GM21526 (cell line): ENCODE data around the gene MAP2.

ENCODE experiments used
- ATAC-seq: cut with Tn5 transposase; IDR thresholded peaks from one replicate; pipeline ENCODE4 v1.9.1; 2021; ENCODE audit warnings: moderate library complexity; ENCODE audit not compliant: unreplicated experiment, low FRiP score

The MAP2 gene

DNA sequence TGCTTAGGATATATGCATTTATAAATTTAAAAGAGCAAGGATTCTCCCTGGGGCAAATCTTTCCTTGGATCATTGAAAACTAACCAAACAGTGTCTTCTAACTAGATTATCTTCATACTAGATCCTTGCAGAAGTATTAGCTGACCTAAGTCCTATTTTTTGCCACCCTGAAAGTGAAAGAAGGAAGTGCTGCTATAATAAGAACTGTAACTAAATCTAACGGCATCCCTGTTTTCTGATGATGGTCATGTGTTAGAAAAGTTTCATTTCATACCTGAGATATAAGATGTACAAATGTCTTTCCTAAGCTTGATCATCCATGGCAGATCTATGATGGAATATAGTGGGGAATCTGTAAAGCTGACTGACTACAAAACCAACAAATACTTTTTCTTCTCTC, 102.7 kb downstream of the MAP2 start:
- ATAC-seq: peak; percentile 36

- no peak for ATAC-seq
These were observed 105.7 kb downstream of the MAP2 start for GRCh38 chr2:209529579-209529978.

DNA sequence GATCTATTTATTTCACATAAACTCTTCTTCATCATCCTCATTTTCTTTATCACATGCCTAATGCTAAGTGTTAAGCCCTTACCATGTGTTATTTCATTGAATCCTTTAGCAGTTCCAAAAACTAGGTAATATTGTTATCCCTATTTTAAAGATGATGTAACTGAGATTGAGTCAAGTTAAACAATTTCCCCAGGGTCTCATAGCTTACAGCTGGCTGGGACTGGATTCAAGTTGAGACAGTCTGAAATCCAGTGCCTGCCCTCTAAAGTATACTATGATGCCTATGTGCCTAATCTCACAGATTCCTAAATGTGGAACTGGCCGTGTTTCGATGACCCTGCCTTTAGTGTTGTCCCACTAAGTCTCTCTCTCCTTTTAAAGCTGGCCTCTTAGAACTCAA, 108.5 kb downstream of the MAP2 start:
- ATAC-seq: no peak

GRCh38 chr2:209533391-209533790, 109.5 kb downstream of the MAP2 start:
- no peak for ATAC-seq

DNA sequence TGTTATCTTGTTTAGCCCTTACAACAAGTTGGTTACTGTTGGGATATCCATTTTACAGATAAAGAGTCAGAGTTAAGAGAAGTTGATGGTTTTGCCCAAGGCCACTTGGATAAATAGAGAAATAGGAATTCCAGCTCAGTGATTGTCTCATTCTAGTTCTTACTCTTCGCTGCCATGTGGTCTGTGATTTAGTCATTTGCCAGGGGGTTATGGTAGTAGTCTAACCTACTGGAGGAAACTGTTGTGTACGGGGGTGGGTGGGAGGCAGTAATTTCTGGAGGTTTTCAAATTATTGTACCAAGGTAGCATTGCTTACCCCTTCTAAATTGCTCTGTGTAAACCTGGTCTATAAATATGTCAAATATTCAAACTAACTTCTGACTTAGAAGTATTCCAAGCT, 110.4 kb downstream of the MAP2 start:
- ATAC-seq: no peak

- no peak for ATAC-seq
These were observed 112.5 kb downstream of the MAP2 start for GRCh38 chr2:209536363-209536762.

- ATAC-seq: no peak
These were observed 123.9 kb downstream of the MAP2 start for GRCh38 chr2:209547726-209548125.

GRCh38 chr2:209549589-209549988, 125.7 kb downstream of the MAP2 start:
- ATAC-seq: no peak

DNA sequence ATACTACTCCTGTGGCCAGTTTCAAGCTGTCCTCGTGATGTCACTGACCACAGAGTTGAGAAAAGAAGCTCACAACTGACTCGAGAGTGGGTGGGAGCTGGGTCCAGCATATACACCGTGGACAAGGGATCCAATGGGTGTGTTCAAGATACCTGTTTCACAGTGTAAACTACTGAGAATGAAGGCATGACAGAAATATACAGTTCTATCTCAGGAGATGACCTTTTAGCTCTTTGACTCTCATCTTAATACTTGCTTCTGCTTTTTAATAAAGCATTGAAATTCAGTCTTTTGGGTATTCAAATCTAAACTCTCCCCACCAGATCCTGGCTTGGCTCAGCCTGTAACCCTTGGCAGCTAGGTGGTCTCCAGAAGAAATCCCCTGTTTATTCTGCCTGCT, 130.1 kb downstream of the MAP2 start:
- no peak for ATAC-seq

DNA sequence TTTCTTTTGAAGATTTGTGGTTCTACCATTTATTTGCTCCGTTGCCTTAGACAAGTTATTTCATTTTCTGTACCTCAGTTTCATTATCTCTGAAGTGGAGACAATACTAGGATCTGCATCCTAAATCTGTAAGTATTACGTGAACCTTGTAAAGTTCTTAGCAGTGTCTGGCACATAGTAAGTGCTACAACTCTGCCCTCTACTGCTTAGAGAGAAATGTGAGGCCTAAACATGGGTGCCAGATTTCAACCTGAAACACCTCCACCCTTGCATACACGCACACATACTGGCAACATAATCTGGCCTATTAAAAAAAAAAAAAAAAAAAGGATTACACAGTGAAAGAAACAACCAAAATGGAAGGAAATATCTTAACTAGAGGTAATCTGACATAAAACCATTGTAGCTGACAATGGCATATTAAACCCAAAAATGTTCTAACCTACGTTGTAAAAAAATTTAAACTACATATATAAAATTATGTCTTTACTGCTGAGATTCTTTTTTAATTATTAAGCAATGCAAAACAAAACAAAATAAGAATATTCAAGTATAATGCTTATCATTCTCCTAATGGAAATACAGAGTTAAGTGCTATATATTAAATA, 132.6 kb downstream of the MAP2 start:
- no peak for ATAC-seq

GRCh38 chr2:209560911-209561310, 137.1 kb downstream of the MAP2 start:
- no peak for ATAC-seq

GRCh38 chr2:209563453-209563852, 139.6 kb downstream of the MAP2 start:
- ATAC-seq: no peak

DNA sequence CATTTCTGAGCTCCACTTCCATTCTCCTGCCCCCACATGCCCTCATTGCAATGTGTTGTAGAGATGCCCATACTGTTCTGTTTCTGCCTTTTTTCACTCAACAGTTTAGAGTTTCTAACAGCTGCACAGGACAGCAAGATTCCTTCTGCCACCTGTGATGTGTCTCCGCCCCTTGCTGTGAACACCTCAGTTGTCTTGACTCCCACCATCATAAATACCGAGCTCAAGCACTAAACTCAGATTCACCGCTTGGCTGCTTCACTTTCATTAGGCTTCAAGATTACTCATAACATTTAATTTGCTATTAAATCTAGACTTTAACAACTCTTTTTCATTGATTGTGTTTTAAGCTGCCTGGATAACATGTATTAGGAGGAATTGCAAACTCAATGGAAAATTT, 141.0 kb downstream of the MAP2 start:
- ATAC-seq: no peak

DNA sequence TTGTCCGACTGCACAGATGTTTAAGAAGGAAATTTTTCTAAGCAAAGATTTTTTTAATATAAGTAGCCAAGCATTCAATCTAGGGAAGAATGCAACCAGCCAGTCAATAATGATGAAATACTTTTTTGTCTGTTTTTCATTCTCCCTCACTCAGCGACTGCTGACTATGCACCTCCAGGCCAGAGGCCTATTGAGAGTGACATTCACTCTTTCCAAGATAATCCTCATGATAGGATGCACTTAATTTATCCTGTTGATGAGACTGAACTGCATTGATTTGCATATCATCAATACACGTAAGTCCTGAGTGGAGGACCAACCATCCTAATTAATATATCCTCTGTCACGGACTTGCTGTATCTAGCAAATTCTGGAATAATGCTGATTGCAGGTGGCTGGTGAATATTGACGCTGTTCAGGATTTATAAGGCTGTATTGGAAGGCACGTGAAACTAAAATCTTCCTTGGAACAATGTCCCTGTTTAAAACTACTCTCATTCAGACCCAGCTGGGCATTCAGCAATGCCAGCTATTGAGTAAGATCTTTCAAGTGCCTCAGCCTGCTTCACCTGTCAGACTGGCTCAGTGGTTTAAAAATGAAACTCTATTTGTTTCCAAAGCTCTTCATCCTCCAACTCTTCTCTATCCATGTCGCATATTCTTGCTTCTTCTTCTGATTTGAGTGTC, 142.2 kb downstream of the MAP2 start:
- ATAC-seq: no peak

DNA sequence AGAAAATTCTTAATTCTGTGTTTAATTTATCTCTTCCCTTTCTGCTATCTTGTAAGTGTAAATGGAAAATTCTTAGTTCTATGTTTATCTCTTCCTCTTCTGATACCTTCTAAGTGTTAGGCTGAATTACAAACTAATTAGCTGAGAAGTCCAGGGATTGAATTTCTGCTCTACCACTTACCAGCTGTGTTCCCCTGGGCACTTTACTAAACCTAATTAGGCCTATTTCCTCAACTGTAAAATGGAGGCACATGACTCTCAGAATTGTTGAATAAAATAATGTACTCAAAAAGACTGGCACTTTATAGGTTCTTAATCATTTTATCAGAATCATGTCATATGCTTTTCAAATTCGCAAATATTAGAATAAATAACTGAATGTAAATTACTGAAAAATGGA, 146.3 kb downstream of the MAP2 start:
- no peak for ATAC-seq

DNA sequence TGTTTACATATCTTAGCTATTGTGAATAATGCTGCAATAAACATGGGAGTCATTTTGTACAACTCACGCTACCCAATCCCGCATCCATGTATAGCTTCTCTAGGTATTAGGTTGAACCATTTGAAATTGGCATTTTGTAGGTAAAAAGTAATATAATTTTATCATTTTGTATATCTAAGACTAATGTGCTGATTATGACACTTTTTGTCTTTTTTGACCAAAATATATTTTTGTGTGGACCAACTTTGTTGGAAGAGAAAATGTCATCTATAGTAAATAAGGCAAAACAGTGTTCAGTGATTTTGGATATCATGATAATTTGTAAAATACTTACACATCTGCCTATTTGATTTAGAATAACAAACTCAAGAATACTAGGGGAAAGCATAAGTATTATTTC, 150.7 kb downstream of the MAP2 start:
- no peak for ATAC-seq

DNA sequence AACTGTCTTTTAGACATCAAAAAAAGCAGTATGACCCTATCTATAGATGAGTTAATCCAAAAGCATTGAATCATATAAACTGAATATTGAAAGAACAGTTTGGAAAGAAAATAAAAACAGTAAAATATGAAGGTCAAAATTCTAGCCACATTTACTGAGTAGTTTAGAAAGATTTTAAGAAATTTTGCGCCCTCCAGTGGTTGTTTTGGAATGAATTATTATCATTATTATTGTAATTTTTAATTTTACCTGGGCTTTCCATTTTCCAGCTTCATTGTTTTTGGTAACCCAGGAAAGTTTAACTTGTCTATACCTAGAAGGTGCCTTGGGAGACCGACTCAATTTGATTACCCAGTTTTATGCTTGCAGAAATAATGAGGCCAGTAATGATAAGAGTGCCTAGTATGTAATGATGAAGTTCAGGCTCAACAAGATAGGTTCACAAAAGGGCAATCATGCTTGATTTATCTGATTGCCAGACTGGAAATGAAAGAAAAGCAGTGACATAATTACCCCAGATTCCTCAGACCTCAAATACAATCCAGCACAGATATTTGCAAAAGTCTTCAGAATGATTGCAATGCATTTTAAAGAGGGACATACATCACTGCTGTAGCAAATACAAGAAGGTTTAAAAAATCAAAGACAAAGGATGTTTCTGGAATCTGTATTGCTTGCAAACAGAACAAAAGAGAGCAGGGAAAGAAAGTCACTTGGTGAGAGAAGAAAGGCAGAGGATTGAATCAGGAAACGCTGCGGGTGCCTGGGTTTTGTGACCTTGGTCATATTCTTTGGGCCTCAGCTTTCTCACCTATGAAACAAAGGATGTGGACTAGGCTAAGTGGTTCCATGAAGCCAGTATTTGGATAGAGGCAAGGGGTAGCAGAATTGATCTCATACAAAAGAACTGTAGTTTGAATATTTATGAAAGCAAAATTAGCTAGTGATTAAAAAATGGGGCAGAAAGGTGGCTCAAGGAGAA, 153.8 kb downstream of the MAP2 start:
- no peak for ATAC-seq

- no peak for ATAC-seq
These were observed 154.7 kb downstream of the MAP2 start for GRCh38 chr2:209578394-209579001.

- no peak for ATAC-seq
These were observed 155.4 kb downstream of the MAP2 start for GRCh38 chr2:209579230-209579749.

GRCh38 chr2:209581040-209581439, 157.2 kb downstream of the MAP2 start:
- no peak for ATAC-seq

- no peak for ATAC-seq
These were observed 158.4 kb downstream of the MAP2 start for GRCh38 chr2:209582281-209582680.
